ENCODE results near the gene THEMIS. TPM values are rescaled to one million over a fixed set of nuclear protein-coding genes. Genes with fewer than 3 reads are reported as not detected.

Gene THEMIS
- polyA plus RNA-seq, 1 donor (not counting 4 experiments of a cell fraction or from before 2014, with no cell fraction given), result not detected

DNA sequence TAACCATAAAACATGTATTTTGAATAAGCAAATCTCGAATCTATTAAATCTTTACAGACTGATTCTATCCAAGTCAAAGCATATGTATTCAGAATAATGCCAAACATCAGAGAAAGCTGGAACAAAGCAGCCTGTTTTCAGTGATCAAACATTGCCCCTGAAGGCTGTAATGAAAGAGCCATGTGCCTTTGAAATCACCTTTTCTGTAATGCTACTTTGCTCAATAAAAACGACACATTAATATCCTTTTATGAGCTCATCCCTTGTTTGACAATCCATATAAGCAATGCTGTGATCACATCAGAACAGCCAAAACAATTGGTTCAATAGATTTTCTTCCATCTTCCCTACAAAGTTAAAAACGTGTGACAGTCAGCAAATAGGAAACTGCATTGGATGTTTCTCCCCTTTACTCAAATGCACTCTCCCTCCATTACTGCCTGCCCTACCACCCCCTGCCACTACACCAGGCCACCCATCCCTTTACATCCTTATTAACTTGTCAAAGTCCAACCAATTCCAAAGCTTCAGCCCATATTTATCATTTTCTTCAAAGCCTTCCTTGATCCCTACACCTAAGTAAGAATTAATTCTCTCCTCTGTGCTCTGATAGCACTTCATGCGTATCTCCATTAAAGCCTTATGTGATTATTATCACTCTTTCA is 42.0 kb downstream of the THEMIS start:
- no peak for FAIRE-seq
- no peak overlapping the region for H2AFZ ChIP-seq (ENCODE audit: control insufficient read depth, low read length)
- H3K9ac ChIP-seq (ENCODE audit: control insufficient read depth, extremely low read depth, insufficient read depth, low read length), result no peak overlapping the region
- no peaks in the 10 kb centered on the region for H3K9me3 ChIP-seq (ENCODE audit: control insufficient read depth, low read depth, low read length)
- H3K9me1 ChIP-seq (ENCODE audit: control insufficient read depth, extremely low read depth, insufficient read depth, low read length), result no peaks in the 10 kb centered on the region
- no peak overlapping the region for H3K4me2 ChIP-seq (ENCODE audit: control insufficient read depth, extremely low read depth, insufficient read depth, low read depth, low read length)
- H3K4me3 ChIP-seq (ENCODE audit: control insufficient read depth in 2 of 3, extremely low read depth in 1 of 3, insufficient read depth in 2 of 3, low read depth in 1 of 3, low read length in 3 of 3), result no peak overlapping the region
- H4K20me1 ChIP-seq (ENCODE audit: control insufficient read depth, extremely low read depth, insufficient read depth, low read length), result no peaks in the 10 kb centered on the region
- no peaks in the 10 kb centered on the region for H3K36me3 ChIP-seq (ENCODE audit: control insufficient read depth in 2 of 2, extremely low read depth in 1 of 2, insufficient read depth in 2 of 2, low read length in 2 of 2)
- H3K27ac ChIP-seq (ENCODE audit: control insufficient read depth, insufficient read depth, low read length), result no peak overlapping the region
- H3K4me1 ChIP-seq (ENCODE audit: control insufficient read depth, extremely low read depth, insufficient read depth, low read length), result no peaks in the 10 kb centered on the region
- TF ChIP-seq EZH2 (IDR thresholded peaks at IDR 0.05; ENCODE audit: low read length), result no peak
- TF ChIP-seq CTCF (optimal IDR thresholded peaks at IDR 0.05 in 1 of 3, IDR thresholded peaks at IDR 0.05 in 1 of 3, conservative IDR thresholded peaks at IDR 0.05 in 1 of 3; ENCODE audit: extremely low read depth in 1 of 3, insufficient read depth in 2 of 3, low read length in 3 of 3), result no peak
- DNase-seq (ENCODE audit: low read depth, low spot score), result no peak
- dilution Hi-C loops (cut with MboI; ENCODE audit: extremely low pct_ligation_motif_present, low sequenced_read_pairs), result no loop called here
- no peaks in the 10 kb centered on the region for H3K27me3 ChIP-seq (ENCODE audit: control insufficient read depth, extremely low read depth, insufficient read depth, low read length)
- no peaks in the 10 kb centered on the region for H3K79me2 ChIP-seq (ENCODE audit: control insufficient read depth, insufficient read depth, low read length)

- no peak for DNase-seq (ENCODE audit: low read depth, low spot score)
- Histone ChIP-seq H3K4me1 (ENCODE audit: control insufficient read depth, extremely low read depth, insufficient read depth, low read length) (no peaks in the 10 kb centered on the region), H4K20me1 (ENCODE audit: control insufficient read depth, extremely low read depth, insufficient read depth, low read length) (no peaks in the 10 kb centered on the region), H3K36me3 (ENCODE audit: control insufficient read depth in 2 of 2, extremely low read depth in 1 of 2, insufficient read depth in 2 of 2, low read length in 2 of 2) (no peaks in the 10 kb centered on the region), H3K27me3 (ENCODE audit: control insufficient read depth, extremely low read depth, insufficient read depth, low read length) (no peaks in the 10 kb centered on the region), H3K9ac (ENCODE audit: control insufficient read depth, extremely low read depth, insufficient read depth, low read length) (no peak overlapping the region), H3K9me1 (ENCODE audit: control insufficient read depth, extremely low read depth, insufficient read depth, low read length) (no peaks in the 10 kb centered on the region), H3K27ac (ENCODE audit: control insufficient read depth, insufficient read depth, low read length) (no peak overlapping the region), H3K79me2 (ENCODE audit: control insufficient read depth, insufficient read depth, low read length) (no peaks in the 10 kb centered on the region), H3K4me3 (ENCODE audit: control insufficient read depth in 2 of 3, extremely low read depth in 1 of 3, insufficient read depth in 2 of 3, low read depth in 1 of 3, low read length in 3 of 3) (no peak overlapping the region), H3K9me3 (ENCODE audit: control insufficient read depth, low read depth, low read length) (no peaks in the 10 kb centered on the region), H2AFZ (ENCODE audit: control insufficient read depth, low read length) (no peak overlapping the region), H3K4me2 (ENCODE audit: control insufficient read depth, extremely low read depth, insufficient read depth, low read depth, low read length) (no peak overlapping the region)
- TF ChIP-seq CTCF (optimal IDR thresholded peaks at IDR 0.05 in 1 of 3, IDR thresholded peaks at IDR 0.05 in 1 of 3, conservative IDR thresholded peaks at IDR 0.05 in 1 of 3; ENCODE audit: extremely low read depth in 1 of 3, insufficient read depth in 2 of 3, low read length in 3 of 3) (no peak), EZH2 (IDR thresholded peaks at IDR 0.05; ENCODE audit: low read length) (no peak)
- dilution Hi-C loops (cut with MboI; ENCODE audit: extremely low pct_ligation_motif_present, low sequenced_read_pairs), result no loop called here
- no peak for FAIRE-seq
These were observed 43.7 kb downstream of the THEMIS start for GRCh38 chr6:127857051-127857637.
